WTC11 (cell line): ENCODE results near the gene KIAA1671.

Experiments used
- ATF1 ChIP-seq: sonication (generic); formaldehyde crosslinking; IDR thresholded peaks from 2 replicates; pipeline ENCODE4 v1.8.1; 2023; ENCODE audit warnings: mild to moderate bottlenecking, moderate library complexity, missing genetic modification reagents
- NR3C1 ChIP-seq: sonication (generic); formaldehyde crosslinking; conservative IDR thresholded peaks from 2 replicates; pipeline ENCODE4 v1.8.1; 2023; ENCODE audit warnings: low read depth, mild to moderate bottlenecking, missing genetic modification reagents
- RELA ChIP-seq: sonication (generic); formaldehyde crosslinking; IDR thresholded peaks from 2 replicates; pipeline ENCODE4 v1.8.1; 2022; ENCODE audit warnings: missing genetic modification reagents, mild to moderate bottlenecking, borderline replicate concordance
- TF ChIP-seq, protein P1 (sequence below): fragments of 200-600 bp; IDR thresholded peaks from 2 replicates; pipeline ENCODE4 v1.8.0; 2022; ENCODE audit warnings: antibody characterized with exemption
- TF ChIP-seq, protein P2 (sequence below): sonication (generic); formaldehyde crosslinking; IDR thresholded peaks from 2 replicates; pipeline ENCODE4 v1.8.0; 2023; ENCODE audit warnings: mild to moderate bottlenecking, missing genetic modification reagents
- TF ChIP-seq, protein P3 (sequence below): sonication (generic); formaldehyde crosslinking; IDR thresholded peaks from 2 replicates; pipeline ENCODE4 v1.8.0; 2022; ENCODE audit warnings: mild to moderate bottlenecking, missing genetic modification reagents

- TF ChIP-seq, protein P1, sequence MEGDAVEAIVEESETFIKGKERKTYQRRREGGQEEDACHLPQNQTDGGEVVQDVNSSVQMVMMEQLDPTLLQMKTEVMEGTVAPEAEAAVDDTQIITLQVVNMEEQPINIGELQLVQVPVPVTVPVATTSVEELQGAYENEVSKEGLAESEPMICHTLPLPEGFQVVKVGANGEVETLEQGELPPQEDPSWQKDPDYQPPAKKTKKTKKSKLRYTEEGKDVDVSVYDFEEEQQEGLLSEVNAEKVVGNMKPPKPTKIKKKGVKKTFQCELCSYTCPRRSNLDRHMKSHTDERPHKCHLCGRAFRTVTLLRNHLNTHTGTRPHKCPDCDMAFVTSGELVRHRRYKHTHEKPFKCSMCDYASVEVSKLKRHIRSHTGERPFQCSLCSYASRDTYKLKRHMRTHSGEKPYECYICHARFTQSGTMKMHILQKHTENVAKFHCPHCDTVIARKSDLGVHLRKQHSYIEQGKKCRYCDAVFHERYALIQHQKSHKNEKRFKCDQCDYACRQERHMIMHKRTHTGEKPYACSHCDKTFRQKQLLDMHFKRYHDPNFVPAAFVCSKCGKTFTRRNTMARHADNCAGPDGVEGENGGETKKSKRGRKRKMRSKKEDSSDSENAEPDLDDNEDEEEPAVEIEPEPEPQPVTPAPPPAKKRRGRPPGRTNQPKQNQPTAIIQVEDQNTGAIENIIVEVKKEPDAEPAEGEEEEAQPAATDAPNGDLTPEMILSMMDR, result no peak
- TF ChIP-seq ATF1 (CRISPR knock-in tag) (no peak), NR3C1 (CRISPR knock-in tag) (no peak), RELA (CRISPR knock-in tag) (no peak)
- TF ChIP-seq, protein P2, sequence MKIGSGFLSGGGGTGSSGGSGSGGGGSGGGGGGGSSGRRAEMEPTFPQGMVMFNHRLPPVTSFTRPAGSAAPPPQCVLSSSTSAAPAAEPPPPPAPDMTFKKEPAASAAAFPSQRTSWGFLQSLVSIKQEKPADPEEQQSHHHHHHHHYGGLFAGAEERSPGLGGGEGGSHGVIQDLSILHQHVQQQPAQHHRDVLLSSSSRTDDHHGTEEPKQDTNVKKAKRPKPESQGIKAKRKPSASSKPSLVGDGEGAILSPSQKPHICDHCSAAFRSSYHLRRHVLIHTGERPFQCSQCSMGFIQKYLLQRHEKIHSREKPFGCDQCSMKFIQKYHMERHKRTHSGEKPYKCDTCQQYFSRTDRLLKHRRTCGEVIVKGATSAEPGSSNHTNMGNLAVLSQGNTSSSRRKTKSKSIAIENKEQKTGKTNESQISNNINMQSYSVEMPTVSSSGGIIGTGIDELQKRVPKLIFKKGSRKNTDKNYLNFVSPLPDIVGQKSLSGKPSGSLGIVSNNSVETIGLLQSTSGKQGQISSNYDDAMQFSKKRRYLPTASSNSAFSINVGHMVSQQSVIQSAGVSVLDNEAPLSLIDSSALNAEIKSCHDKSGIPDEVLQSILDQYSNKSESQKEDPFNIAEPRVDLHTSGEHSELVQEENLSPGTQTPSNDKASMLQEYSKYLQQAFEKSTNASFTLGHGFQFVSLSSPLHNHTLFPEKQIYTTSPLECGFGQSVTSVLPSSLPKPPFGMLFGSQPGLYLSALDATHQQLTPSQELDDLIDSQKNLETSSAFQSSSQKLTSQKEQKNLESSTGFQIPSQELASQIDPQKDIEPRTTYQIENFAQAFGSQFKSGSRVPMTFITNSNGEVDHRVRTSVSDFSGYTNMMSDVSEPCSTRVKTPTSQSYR (CRISPR knock-in tag), result no peak
- TF ChIP-seq, protein P3, sequence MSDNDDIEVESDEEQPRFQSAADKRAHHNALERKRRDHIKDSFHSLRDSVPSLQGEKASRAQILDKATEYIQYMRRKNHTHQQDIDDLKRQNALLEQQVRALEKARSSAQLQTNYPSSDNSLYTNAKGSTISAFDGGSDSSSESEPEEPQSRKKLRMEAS (CRISPR knock-in tag), result no peak
These were observed 249.2 kb downstream of the KIAA1671 start for GRCh38 chr22:25201557-25202273.
